HL-60/S4 (cell line): ENCODE data around the gene ACVR1C.
"Not testable (repeated sequence)": the region's sequence is repeated elsewhere in the genome, so short reads cannot be mapped to it uniquely, and the experiment has no call there.

Experiments
- in situ Hi-C: fragments of 300-500 bp; cut with MboI; formaldehyde crosslinking; loops from 2 replicates; pipeline ENCODE4 v1.14.3; 2022; ENCODE audit warnings: low sequenced_read_pairs

The ACVR1C gene

GRCh38 chr2:157587576-157587975 is 41.1 kb downstream of the ACVR1C start:
- in situ Hi-C loops = no loop called here

GRCh38 chr2:157574165-157574564 is 54.5 kb downstream of the ACVR1C start:
- in situ Hi-C loops = no loop called here

- in situ Hi-C loops = no loop called here
Measured at GRCh38 chr2:157572725-157573124, 55.9 kb downstream of the ACVR1C start.

GRCh38 chr2:157566623-157567022 is 62.0 kb downstream of the ACVR1C start:
- in situ Hi-C loops = not testable (repeated sequence)

- in situ Hi-C loops = not testable (repeated sequence)
Measured at GRCh38 chr2:157566113-157566512, 62.6 kb downstream of the ACVR1C start.

- in situ Hi-C loops = no loop called here
Measured at GRCh38 chr2:157565550-157565949, 63.1 kb downstream of the ACVR1C start.

GRCh38 chr2:157559890-157560289 is 68.8 kb downstream of the ACVR1C start:
- in situ Hi-C loops = no loop called here

GRCh38 chr2:157559461-157559860 is 69.2 kb downstream of the ACVR1C start:
- in situ Hi-C loops = no loop called here

- in situ Hi-C loops = no loop called here
Measured at GRCh38 chr2:157559061-157559460, 69.6 kb downstream of the ACVR1C start.

- in situ Hi-C loops = no loop called here
Measured at GRCh38 chr2:157557770-157558169, 70.9 kb downstream of the ACVR1C start.

GRCh38 chr2:157540102-157540501 is 88.6 kb downstream of the ACVR1C start:
- in situ Hi-C loops = no loop called here

- in situ Hi-C loops = no loop called here
Measured at GRCh38 chr2:157538064-157538463, 90.6 kb downstream of the ACVR1C start.

- in situ Hi-C loops = no loop called here
Measured at GRCh38 chr2:157536815-157537214, 91.8 kb downstream of the ACVR1C start.

GRCh38 chr2:157528963-157529751 is 99.5 kb downstream of the ACVR1C start:
- in situ Hi-C loops = no loop called here

GRCh38 chr2:157526070-157526469 is 102.6 kb downstream of the ACVR1C start:
- in situ Hi-C loops = no loop called here

GRCh38 chr2:157523270-157524247 is 105.1 kb downstream of the ACVR1C start:
- in situ Hi-C loops = no loop called here

- in situ Hi-C loops = not testable (repeated sequence)
Measured at GRCh38 chr2:157514966-157515365, 113.7 kb downstream of the ACVR1C start.

GRCh38 chr2:157509744-157510143 is 118.9 kb downstream of the ACVR1C start:
- in situ Hi-C loops = no loop called here

- in situ Hi-C loops = no loop called here
Measured at GRCh38 chr2:157508676-157509075, 120.0 kb downstream of the ACVR1C start.

- in situ Hi-C loops = no loop called here
Measured at GRCh38 chr2:157506586-157506985, 122.1 kb downstream of the ACVR1C start.

- in situ Hi-C loops = no loop called here
Measured at GRCh38 chr2:157504623-157505022, 124.0 kb downstream of the ACVR1C start.

GRCh38 chr2:157501026-157501425 is 127.6 kb downstream of the ACVR1C start:
- in situ Hi-C loops = no loop called here
